GM10847 (cell line): ENCODE results near the gene ASXL3.

Source experiments
- POLR2A ChIP-seq: IDR thresholded peaks from 2 replicates; pipeline ENCODE4 v1.6.1; 2011; ENCODE audit not compliant: insufficient read length; ENCODE audit errors: extremely low read depth

ASXL3 gene

GRCh38 chr18:33665641-33666040 lies 87.6 kb downstream of the ASXL3 start:
- no peak for TF ChIP-seq POLR2A

DNA sequence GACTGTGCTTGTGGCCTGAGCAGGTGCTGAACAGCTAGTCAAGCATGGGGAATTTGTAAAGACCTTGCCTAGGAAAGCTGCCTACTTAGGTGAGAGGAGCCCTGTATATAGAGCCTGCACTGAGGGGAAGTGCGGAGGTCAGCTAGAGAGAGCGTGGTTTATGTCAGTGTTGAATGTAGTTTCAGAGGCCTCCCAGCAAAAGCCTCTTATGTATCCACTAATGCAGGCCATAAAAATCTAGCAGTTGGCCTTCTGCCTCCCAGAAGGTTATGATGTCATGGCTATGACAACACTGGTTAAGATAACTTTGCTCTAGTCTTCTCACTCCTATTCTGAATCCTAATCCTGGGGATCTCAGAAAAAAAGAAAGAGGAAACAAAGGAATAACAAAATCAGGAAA lies 88.9 kb downstream of the ASXL3 start:
- TF ChIP-seq POLR2A: no peak

DNA sequence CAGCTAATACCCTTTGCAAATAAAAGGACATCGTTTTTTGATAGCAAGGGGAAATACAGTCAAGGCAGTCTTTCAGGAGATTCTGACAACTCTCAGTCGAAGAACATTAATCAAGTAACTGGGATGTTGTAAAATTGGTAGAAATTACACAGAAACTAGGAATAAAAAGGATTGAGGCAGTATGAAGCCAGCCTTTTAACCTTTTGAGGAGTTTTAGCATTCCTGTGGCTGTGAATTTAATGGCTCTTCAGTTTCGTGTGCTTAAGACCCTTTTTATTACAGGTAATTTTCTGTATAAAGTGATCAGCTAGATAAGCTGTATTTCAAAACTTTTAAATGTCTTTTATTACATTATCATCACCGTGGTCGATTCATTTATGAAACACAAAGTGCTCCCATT lies 91.6 kb downstream of the ASXL3 start:
- no peak for TF ChIP-seq POLR2A

DNA sequence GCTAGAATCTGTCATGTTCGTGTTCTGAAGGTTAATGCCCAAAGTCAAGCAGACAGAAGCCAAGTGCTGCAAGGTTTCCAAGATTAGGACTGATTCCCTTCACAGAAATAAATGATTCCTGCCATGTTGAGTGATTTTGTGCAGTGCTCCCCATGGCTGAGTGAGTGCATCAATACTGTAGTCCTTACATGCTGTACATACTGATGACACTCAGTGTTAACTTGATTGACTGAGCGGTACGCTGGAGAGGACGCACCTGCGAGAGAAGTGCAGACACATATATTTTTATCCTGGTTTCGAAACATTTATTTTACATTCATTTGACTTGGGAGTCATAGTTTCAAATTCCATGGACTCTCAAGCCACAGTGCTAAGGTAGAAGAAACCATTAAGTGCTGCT lies 92.0 kb downstream of the ASXL3 start:
- TF ChIP-seq POLR2A: no peak

GRCh38 chr18:33673689-33674088 lies 95.7 kb downstream of the ASXL3 start:
- no peak for TF ChIP-seq POLR2A

- no peak for TF ChIP-seq POLR2A
Observed at GRCh38 chr18:33676593-33676992, 98.6 kb downstream of the ASXL3 start.

- no peak for TF ChIP-seq POLR2A
Observed at GRCh38 chr18:33677891-33678290, 99.9 kb downstream of the ASXL3 start.

GRCh38 chr18:33682436-33682835 lies 104.4 kb downstream of the ASXL3 start:
- TF ChIP-seq POLR2A: no peak

- TF ChIP-seq POLR2A: no peak
Observed at GRCh38 chr18:33694593-33694992, 116.6 kb downstream of the ASXL3 start.

GRCh38 chr18:33696332-33697162 lies 118.5 kb downstream of the ASXL3 start:
- no peak for TF ChIP-seq POLR2A

- no peak for TF ChIP-seq POLR2A
Observed at GRCh38 chr18:33697498-33697897, 119.5 kb downstream of the ASXL3 start.

GRCh38 chr18:33699372-33699771 lies 121.4 kb downstream of the ASXL3 start:
- TF ChIP-seq POLR2A: no peak

DNA sequence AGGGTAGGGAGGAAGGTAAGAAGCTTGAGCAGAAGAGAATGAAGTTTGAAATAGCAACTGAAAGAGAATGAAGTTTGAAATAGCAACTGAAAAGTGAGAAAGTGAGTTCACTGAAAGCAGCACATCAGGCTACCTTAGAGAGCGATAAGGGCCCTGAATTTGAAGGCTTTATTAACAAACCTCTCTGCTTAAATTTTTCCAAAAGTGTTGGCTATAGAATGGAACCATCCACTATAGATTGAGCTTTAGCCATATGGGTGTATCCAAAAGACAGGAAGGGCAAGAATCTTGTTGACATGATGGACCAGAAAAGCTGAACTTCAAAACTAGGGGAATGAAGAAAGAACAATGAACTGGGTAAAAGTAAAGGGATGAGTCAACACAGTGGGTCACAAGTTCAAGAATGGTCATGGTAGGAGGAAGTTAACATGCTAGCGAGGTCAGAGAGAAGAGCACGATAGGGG lies 122.5 kb downstream of the ASXL3 start:
- TF ChIP-seq POLR2A: no peak

- no peak for TF ChIP-seq POLR2A
Observed at GRCh38 chr18:33702625-33703024, 124.6 kb downstream of the ASXL3 start.

DNA sequence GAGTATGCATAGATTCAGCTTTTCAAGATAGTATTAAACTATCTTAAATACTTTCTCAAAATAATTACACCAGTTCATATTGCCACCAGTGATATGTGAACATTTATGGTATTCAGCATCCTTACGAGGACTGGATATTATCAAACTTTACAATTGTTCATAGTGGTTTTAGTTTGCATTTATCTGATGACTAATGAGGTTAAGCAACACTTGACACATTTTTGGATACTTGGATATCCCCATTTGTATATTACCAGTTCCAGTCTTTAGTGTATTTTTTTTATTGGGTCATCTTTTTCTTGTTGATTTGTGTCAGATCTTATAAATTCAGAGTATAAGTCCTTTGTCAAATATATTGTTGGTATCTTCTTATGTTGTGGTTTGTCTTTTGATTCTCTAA lies 128.4 kb downstream of the ASXL3 start:
- TF ChIP-seq POLR2A: no peak

- no peak for TF ChIP-seq POLR2A
Observed at GRCh38 chr18:33708876-33709275, 130.9 kb downstream of the ASXL3 start.

DNA sequence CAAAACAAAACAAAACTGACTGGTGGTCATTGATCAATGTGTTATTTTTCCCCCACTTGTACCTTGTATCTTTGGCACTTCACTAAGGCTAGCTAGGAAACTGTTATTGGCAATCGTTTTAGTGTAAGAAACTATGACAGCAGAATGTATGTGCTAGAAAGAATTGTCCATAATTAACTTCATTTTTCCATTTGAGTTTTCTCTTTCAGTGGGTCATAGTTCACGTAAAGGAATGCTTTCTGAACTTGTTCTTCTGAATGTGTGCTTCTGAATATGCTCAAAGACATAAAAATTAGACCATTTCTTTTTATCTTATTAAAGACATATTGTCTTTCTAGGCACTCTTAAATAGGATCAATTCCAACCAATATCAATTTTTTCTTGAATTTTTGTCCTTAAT lies 132.2 kb downstream of the ASXL3 start:
- TF ChIP-seq POLR2A: no peak
